HEK293 (cell line): ENCODE data around the gene HBA1.

Experiments
- CTCF ChIA-PET: fragments of 350-600 bp; formaldehyde crosslinking; extraction: SDS; loops from one replicate; lab custom pipeline; 2021; ENCODE audit warnings: antibody characterized with exemption; lab: Yijun Ruan, JAX
- POLR2A ChIA-PET: fragments of 300-600 bp; formaldehyde crosslinking; extraction: SDS; loops from one replicate; lab custom pipeline; 2020; ENCODE audit warnings: antibody characterized with exemption, inconsistent platforms; lab: Yijun Ruan, JAX
- H3K27ac ChIP-seq: fragments of 200-500 bp; sonication (Bioruptor generic); 2 replicates; pipeline ENCODE4 v1.5.1; 2014; ENCODE audit warnings: low read depth, low read length, control low read depth, inconsistent platforms; ENCODE audit errors: extremely low read depth
- H3K36me3 ChIP-seq, 2 experiments: fragments of 200-500 bp in 1 of 2; sonication (Bioruptor generic) in 1 of 2; 1 replicate in 1 of 2; 2 replicates in 1 of 2; pipeline ENCODE4 v1.5.1; 2014 to 2017; ENCODE audit warnings: inconsistent platforms in 2 of 2, low read length in 2 of 2; ENCODE audit not compliant: control insufficient read depth in 2 of 2, insufficient read depth in 1 of 2
- H3K4me1 ChIP-seq: fragments of 200-500 bp; sonication (Bioruptor generic); 2 replicates; pipeline ENCODE4 v1.5.1; 2014; ENCODE audit warnings: mild to moderate bottlenecking, low read length, inconsistent platforms; ENCODE audit not compliant: control insufficient read depth, insufficient read depth
- H3K4me3 ChIP-seq: 2 replicates; pipeline ENCODE4 v1.5.1; 2011; ENCODE audit warnings: low read depth, mild to moderate bottlenecking, control low read depth, low read length, moderate library complexity
- H3K9me3 ChIP-seq: fragments of 200-500 bp; sonication (Bioruptor generic); 2 replicates; pipeline ENCODE4 v1.5.1; 2014; ENCODE audit warnings: low read depth, low read length, inconsistent platforms; ENCODE audit not compliant: control insufficient read depth, insufficient read depth
- GLIS1 ChIP-seq: fragments of 450-650 bp; formaldehyde crosslinking; IDR thresholded peaks from 2 replicates; pipeline ENCODE4 v1.5.1; 2016; ENCODE audit warnings: missing biosample characterization, missing genetic modification characterization
- HOXC10 ChIP-seq: sonication (generic); formaldehyde crosslinking; IDR thresholded peaks from 2 replicates; pipeline ENCODE4 v1.8.1; 2023; ENCODE audit warnings: mild to moderate bottlenecking, missing genetic modification reagents
- KLF1 ChIP-seq: fragments of 450-650 bp; formaldehyde crosslinking; IDR thresholded peaks from 2 replicates; pipeline ENCODE4 v1.5.1; 2016; ENCODE audit warnings: missing biosample characterization, missing genetic modification characterization
- MZF1 ChIP-seq: fragments of 450-650 bp; formaldehyde crosslinking; IDR thresholded peaks from 2 replicates; pipeline ENCODE4 v1.5.1; 2017; ENCODE audit warnings: missing biosample characterization, missing genetic modification characterization, borderline replicate concordance
- RBAK ChIP-seq: fragments of 450-650 bp; formaldehyde crosslinking; IDR thresholded peaks from 2 replicates; pipeline ENCODE4 v1.5.1; 2016; ENCODE audit warnings: missing biosample characterization, missing genetic modification characterization
- TSHZ1 ChIP-seq: fragments of 450-650 bp; formaldehyde crosslinking; IDR thresholded peaks from 2 replicates; pipeline ENCODE4 v1.5.1; 2016; ENCODE audit warnings: missing biosample characterization, missing genetic modification characterization, borderline replicate concordance
- ZBTB44 ChIP-seq: fragments of 450-650 bp; IDR thresholded peaks from 2 replicates; pipeline ENCODE4 v1.5.1; 2018; ENCODE audit warnings: missing biosample characterization, mild to moderate bottlenecking, missing genetic modification characterization
- ZBTB8A ChIP-seq: fragments of 450-650 bp; formaldehyde crosslinking; IDR thresholded peaks from 2 replicates; pipeline ENCODE4 v1.5.1; 2016; ENCODE audit warnings: missing biosample characterization, missing genetic modification characterization
- ZFHX2 ChIP-seq: fragments of 450-650 bp; formaldehyde crosslinking; conservative IDR thresholded peaks from 2 replicates; pipeline ENCODE4 v1.5.1; 2016; ENCODE audit warnings: missing biosample characterization, missing genetic modification characterization
- ZNF132 ChIP-seq: fragments of 450-650 bp; formaldehyde crosslinking; IDR thresholded peaks from 2 replicates; pipeline ENCODE4 v1.5.1; 2017; ENCODE audit warnings: missing biosample characterization, missing genetic modification characterization, borderline replicate concordance
- ZNF146 ChIP-seq: fragments of 450-650 bp; formaldehyde crosslinking; IDR thresholded peaks from 2 replicates; pipeline ENCODE4 v1.5.1; 2016; ENCODE audit warnings: missing biosample characterization, missing genetic modification characterization
- ZNF239 ChIP-seq: fragments of 450-650 bp; formaldehyde crosslinking; IDR thresholded peaks from 2 replicates; pipeline ENCODE4 v1.5.1; 2016; ENCODE audit warnings: missing biosample characterization, missing genetic modification characterization
- ZNF266 ChIP-seq: fragments of 450-650 bp; formaldehyde crosslinking; IDR thresholded peaks from 2 replicates; pipeline ENCODE4 v1.5.1; 2016; ENCODE audit warnings: missing biosample characterization, missing genetic modification characterization, low read depth
- ZNF423 ChIP-seq: fragments of 450-650 bp; formaldehyde crosslinking; IDR thresholded peaks from 2 replicates; pipeline ENCODE4 v1.5.1; 2016; ENCODE audit warnings: missing biosample characterization, missing genetic modification characterization
- ZNF701 ChIP-seq: fragments of 450-650 bp; formaldehyde crosslinking; IDR thresholded peaks from 2 replicates; pipeline ENCODE4 v1.5.1; 2016; ENCODE audit warnings: missing biosample characterization, missing genetic modification characterization
- ZNF747 ChIP-seq: fragments of 450-650 bp; formaldehyde crosslinking; IDR thresholded peaks from 2 replicates; pipeline ENCODE4 v1.5.1; 2016; ENCODE audit warnings: missing biosample characterization, missing genetic modification characterization
- ZNF768 ChIP-seq: fragments of 450-650 bp; formaldehyde crosslinking; IDR thresholded peaks from 2 replicates; pipeline ENCODE4 v1.5.1; 2018; ENCODE audit warnings: missing biosample characterization, mild to moderate bottlenecking, missing genetic modification characterization
- TF ChIP-seq, protein P1 (sequence below): fragments of 450-650 bp; formaldehyde crosslinking; IDR thresholded peaks from 2 replicates; pipeline ENCODE4 v1.5.1; 2016; ENCODE audit warnings: missing biosample characterization, missing genetic modification characterization
- TF ChIP-seq, protein P2 (sequence below): fragments of 450-650 bp; formaldehyde crosslinking; IDR thresholded peaks from 2 replicates; pipeline ENCODE4 v1.5.1; 2017; ENCODE audit warnings: missing biosample characterization, missing genetic modification characterization
- TF ChIP-seq, protein P3 (sequence below): fragments of 450-650 bp; formaldehyde crosslinking; IDR thresholded peaks from 2 replicates; pipeline ENCODE4 v1.5.1; 2016; ENCODE audit warnings: missing biosample characterization, missing genetic modification characterization

Gene HBA1

DNA sequence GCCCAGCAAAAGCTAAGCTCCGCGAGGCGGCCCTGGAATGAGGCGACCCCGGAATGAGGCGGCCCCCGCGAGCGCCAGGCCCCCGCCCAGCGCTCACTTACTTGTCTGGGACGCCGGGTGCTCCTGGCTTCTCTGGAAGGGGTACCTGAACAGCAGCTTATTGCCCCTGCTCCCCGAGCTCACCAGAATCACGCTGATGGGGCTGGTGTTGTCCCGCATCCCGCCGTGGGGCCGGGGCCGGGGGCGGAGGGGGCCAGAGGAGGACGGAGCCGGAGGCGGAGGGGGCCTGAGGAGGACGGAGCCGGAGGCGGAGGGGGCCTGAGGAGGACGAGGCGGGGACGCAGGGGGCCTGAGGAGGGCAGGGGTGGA is 38.4 kb upstream of the HBA1 start (continued):
- TF ChIP-seq ZNF266 (no peak), GLIS1 (tag by site-specific recombination) (peak; percentile 11; the same call in 1 of the 2 replicates), ZFHX2 (tag by site-specific recombination) (peak; percentile 62)
- TF ChIP-seq, all 188 proteins: peak for 6

DNA sequence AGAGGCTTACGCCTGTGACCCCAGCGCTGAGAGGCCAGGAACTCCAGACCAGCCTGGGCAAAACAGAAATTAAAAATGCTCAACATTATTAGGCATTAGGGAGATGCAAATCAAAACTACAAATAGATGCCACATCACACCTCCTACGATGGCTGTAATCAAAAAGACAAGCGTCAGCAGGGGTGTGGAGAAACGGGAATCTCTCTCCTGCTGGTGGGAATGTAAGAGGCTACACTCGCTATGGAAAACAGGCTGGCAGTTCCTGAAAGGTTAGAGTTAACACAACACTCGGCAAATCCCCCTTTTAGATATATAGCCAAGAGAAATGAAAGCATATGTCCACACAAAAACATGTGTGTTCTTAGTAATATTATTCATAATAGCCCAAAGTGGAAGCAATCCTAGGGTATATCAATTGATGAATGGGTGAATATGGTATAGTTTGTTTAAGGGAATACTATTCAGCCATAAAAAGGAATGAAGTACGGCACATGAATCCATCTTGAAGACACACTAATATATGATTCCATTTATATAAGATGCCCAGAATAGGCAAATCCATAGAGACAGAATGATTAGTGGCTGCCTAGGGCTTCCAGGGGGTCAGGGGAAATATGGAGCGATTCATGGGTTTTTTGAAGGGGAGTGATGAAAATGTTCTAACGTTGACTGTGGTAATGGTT is 36.2 kb upstream of the HBA1 start:
- TF ChIP-seq, protein P1, sequence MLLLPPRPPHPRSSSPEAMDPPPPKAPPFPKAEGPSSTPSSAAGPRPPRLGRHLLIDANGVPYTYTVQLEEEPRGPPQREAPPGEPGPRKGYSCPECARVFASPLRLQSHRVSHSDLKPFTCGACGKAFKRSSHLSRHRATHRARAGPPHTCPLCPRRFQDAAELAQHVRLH, result 0 out of 2 replicates have a peak, but pooled peaks have one; percentile 36
- TF ChIP-seq ZNF239 (tag by site-specific recombination) (no peak), ZNF747 (tag by site-specific recombination) (no peak), ZNF146 (tag by site-specific recombination) (peak; percentile 99), RBAK (no peak)
- Histone ChIP-seq H3K4me3 (no peak overlapping the region), H3K4me1 (no peaks in the 10 kb centered on the region), H3K9me3 (no peaks in the 10 kb centered on the region), H3K27ac (no peak overlapping the region), H3K36me3 (peaks cover 0 to 4% of the 10 kb centered on the region in 2 experiments; a peak in 1 of 3 replicates)
- CTCF ChIA-PET, result interaction anchor here (1.2 to 2.2 kb wide), 3 partner anchors 23 to 183 kb away, joined by 3 to 5 read pairs (median 3); no protein-coding TSS in a partner anchor
- POLR2A ChIA-PET, result no interaction called here

GRCh38 chr16:142405-142967 is 34.0 kb upstream of the HBA1 start:
- POLR2A ChIA-PET, result no interaction called here
- H3K4me1 ChIP-seq, result no peaks in the 10 kb centered on the region
- 0 out of 2 replicates have a peak, but pooled peaks have one; percentile 17 for TF ChIP-seq ZBTB8A (tag by site-specific recombination)
- TF ChIP-seq KLF1 (tag by site-specific recombination), result no peak
- TF ChIP-seq, protein P2, sequence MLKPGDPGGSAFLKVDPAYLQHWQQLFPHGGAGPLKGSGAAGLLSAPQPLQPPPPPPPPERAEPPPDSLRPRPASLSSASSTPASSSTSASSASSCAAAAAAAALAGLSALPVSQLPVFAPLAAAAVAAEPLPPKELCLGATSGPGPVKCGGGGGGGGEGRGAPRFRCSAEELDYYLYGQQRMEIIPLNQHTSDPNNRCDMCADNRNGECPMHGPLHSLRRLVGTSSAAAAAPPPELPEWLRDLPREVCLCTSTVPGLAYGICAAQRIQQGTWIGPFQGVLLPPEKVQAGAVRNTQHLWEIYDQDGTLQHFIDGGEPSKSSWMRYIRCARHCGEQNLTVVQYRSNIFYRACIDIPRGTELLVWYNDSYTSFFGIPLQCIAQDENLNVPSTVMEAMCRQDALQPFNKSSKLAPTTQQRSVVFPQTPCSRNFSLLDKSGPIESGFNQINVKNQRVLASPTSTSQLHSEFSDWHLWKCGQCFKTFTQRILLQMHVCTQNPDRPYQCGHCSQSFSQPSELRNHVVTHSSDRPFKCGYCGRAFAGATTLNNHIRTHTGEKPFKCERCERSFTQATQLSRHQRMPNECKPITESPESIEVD, result no peak
- TF ChIP-seq ZNF423 (tag by site-specific recombination), result no peak
- TF ChIP-seq ZNF701 (tag by site-specific recombination), result 0 out of 2 replicates have a peak, but pooled peaks have one; percentile 62
- TF ChIP-seq MZF1 (tag by site-specific recombination), result no peak
- TF ChIP-seq, protein P3, sequence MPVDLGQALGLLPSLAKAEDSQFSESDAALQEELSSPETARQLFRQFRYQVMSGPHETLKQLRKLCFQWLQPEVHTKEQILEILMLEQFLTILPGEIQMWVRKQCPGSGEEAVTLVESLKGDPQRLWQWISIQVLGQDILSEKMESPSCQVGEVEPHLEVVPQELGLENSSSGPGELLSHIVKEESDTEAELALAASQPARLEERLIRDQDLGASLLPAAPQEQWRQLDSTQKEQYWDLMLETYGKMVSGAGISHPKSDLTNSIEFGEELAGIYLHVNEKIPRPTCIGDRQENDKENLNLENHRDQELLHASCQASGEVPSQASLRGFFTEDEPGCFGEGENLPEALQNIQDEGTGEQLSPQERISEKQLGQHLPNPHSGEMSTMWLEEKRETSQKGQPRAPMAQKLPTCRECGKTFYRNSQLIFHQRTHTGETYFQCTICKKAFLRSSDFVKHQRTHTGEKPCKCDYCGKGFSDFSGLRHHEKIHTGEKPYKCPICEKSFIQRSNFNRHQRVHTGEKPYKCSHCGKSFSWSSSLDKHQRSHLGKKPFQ (tag by site-specific recombination), result no peak
- TF ChIP-seq, all 188 proteins: peak for 2
- no peak overlapping the region for H3K4me3 ChIP-seq
- H3K36me3 ChIP-seq, result no peaks in the 10 kb centered on the region; a peak in 1 of 3 replicates
- H3K9me3 ChIP-seq, result no peaks in the 10 kb centered on the region
- no peak overlapping the region for H3K27ac ChIP-seq
- CTCF ChIA-PET, result interaction anchor here (0.6 to 1.1 kb wide), 3 partner anchors 34 to 77 kb away, joined by 3 to 5 read pairs (median 4); partner anchors contain the start of gene RHBDF1

- Histone ChIP-seq H3K36me3 (no peaks in the 10 kb centered on the region), H3K4me1 (no peaks in the 10 kb centered on the region), H3K9me3 (no peaks in the 10 kb centered on the region), H3K27ac (no peak overlapping the region), H3K4me3 (no peak overlapping the region)
- ChIA-PET POLR2A (no interaction called here), CTCF (interaction anchor here (1.0 to 1.1 kb wide), 2 partner anchors 34 to 70 kb away, joined by 3 to 4 read pairs; partner anchors contain the start of gene RHBDF1)
- TF ChIP-seq ZNF132 (tag by site-specific recombination) (no peak), ZBTB44 (tag by site-specific recombination) (no peak), HOXC10 (CRISPR knock-in tag) (no peak), TSHZ1 (no peak), ZNF768 (tag by site-specific recombination) (no peak)
Measured at GRCh38 chr16:143047-143446, 33.4 kb upstream of the HBA1 start.
